GM12892 (cell line): Measurements from ENCODE around the gene SERPINA10. TPM values are rescaled to one million over a fixed set of nuclear protein-coding genes. Genes with fewer than 3 reads are reported as not detected.

Experiments
- DNase-seq: peaks from one replicate; pipeline ENCODE4 v3.0.0; 2011; ENCODE audit not compliant: insufficient read length
- FAIRE-seq: peaks from 2 replicates; lab custom pipeline; 2011; peaks lifted over from hg19 to GRCh38; lab: Jason Lieb, UNC
- POLR2A ChIP-seq: IDR thresholded peaks from 2 replicates; pipeline ENCODE4 v1.6.1; 2011; ENCODE audit warnings: low read depth, low read length, control low read depth
- POLR2AphosphoS5 ChIP-seq: IDR thresholded peaks from 2 replicates; pipeline ENCODE4 v1.6.1; 2011; ENCODE audit warnings: low read depth, low read length, control low read depth
- TAF1 ChIP-seq: IDR thresholded peaks from 2 replicates; pipeline ENCODE4 v1.6.1; 2011; ENCODE audit warnings: low read depth, mild to moderate bottlenecking, control low read depth, low read length, borderline replicate concordance
- polyA plus RNA-seq: library from polyadenylated mRNA; unstranded; fragments of >200 nt; gene quantifications from one replicate; pipeline ENCODE4 v1.2.1, GENCODE V29; 2012; ENCODE audit warnings: missing spikeins, inconsistent platforms; ENCODE audit not compliant: missing spikeins

The SERPINA10 gene, protein sequence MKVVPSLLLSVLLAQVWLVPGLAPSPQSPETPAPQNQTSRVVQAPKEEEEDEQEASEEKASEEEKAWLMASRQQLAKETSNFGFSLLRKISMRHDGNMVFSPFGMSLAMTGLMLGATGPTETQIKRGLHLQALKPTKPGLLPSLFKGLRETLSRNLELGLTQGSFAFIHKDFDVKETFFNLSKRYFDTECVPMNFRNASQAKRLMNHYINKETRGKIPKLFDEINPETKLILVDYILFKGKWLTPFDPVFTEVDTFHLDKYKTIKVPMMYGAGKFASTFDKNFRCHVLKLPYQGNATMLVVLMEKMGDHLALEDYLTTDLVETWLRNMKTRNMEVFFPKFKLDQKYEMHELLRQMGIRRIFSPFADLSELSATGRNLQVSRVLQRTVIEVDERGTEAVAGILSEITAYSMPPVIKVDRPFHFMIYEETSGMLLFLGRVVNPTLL
- not detected for polyA plus RNA-seq

DNA sequence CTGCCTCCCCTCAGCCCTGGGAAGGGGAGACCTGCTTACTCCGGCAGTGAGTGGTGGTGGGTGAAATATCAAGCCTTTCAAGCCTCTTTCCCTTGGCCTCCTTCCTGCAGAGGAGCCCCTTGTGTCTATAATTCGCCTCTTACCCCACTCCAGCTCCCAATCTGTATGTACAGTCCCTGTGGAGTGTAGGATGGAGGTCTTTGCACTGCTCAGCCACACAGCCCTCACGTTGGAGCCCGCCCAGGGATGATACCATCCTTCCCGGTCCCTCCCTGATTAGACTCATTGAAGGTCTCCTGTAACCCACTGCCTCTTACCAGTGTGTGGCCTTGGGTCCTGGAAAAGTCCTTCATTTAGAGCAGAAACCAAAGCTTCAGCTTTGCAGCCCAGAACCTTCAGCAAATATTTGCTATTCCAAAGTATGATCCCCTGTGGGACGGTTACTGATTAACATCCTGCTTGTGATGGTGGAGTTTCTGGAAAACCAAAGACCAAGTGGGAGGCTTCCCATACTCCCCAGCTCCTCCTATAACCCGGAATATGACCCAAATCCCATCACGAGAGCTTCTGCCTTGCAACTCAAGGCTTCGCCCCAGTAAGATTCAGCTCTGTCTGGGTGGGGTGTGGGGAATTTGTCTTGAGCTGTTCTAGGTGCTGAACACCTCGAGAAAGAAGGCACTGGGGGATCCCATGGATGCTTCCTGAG, at the start of gene SERPINA10:
Gene SERPINA10, minus strand, starts transcription at position 397 of the 706 bp plus-strand sequence. CDS start 2,675 bp downstream, outside the sequence.
- FAIRE-seq = no peak

DNA sequence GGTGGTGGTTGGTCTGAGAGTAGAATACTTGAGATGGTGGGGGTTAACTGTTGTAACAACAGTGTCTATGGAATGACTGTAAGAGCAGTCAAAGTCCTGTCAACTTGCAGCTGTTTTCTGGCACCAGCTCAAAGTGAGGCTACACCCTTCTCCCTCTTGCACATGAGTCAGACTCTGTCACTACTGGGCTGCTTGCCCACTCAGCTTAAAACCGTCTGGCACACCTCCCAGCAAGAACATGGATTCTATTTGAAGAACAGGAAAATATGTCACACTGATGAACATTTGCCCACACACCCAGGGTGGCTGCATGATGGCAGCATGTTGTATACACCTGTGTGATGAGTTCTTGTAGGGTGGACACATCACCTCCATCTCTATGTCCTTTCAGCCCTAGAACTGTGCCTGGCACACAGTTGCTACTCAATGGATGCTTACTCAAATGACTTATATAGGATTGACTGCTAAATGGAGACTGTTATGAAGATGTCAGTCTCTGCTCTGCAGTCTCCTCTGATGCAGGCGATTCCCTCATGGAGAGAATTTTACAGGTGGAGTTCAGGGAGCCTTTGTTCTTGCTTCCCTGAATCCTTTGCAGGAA, 49.4 kb upstream of the SERPINA10 start:
- no peak for FAIRE-seq
- TF ChIP-seq POLR2A = no peak
- TF ChIP-seq TAF1 = no peak
- TF ChIP-seq POLR2AphosphoS5 = no peak
- DNase-seq = no peak

More for the DNA sequence above, at the start of gene SERPINA10:
- DNase-seq = no peak
- TF ChIP-seq POLR2AphosphoS5 (no peak), POLR2A (no peak), TAF1 (no peak)

DNA sequence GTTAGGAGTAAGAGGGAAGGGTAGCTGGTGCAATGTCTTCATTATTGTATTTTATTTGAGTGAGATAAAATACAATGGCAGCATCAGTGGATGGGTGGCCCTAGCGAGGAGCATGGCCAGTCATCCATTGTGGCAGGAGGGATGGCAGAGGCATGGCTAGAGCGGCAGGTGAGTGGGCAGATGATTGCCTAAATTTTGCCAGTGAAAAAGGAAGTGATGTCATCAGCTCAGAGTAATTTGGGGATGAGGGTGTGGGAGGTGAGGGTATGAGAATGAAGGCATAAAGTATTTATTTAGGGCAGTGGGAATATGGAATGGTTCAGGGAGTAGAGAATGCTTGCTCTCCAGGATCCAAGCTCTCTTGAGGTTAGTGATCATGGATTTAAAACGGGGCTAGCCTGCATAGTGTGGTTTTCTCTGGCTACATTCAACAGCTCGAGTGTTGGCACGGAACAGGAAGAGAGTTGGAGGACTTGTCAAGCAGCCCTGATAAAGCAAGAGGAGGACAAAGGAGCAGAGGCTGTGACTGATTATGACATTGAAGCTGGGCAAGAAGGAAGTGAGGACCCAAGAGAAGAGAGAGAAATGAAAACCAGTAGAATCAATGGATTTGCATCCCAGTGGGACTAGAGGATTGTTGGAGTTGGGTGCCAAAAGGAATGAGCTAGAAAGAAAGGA, 48.7 kb upstream of the SERPINA10 start:
- DNase-seq = no peak
- no peak for TF ChIP-seq POLR2AphosphoS5
- TF ChIP-seq TAF1 = no peak
- no peak for TF ChIP-seq POLR2A
- FAIRE-seq = no peak

DNA sequence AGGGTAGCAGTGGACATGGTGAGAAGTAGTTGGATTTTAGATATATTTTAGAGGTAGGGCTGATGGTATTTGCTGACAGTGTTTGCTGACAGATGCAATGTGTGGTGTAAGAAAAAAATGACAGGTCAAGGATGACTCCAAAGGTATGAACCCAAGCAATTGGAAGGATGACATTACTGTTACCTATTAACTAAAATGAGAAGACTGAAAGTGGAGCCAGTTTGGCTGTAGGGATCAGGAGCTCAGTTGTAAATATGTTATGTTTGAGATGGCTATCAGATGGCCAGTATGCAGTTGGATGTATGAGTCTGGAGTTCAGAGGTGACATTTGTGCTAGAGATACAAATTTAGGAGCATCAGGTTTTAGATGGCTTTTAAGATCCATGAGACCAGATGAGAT, 47.5 kb upstream of the SERPINA10 start:
- FAIRE-seq = no peak
- no peak for DNase-seq
- TF ChIP-seq TAF1 (no peak), POLR2AphosphoS5 (no peak), POLR2A (no peak)

DNA sequence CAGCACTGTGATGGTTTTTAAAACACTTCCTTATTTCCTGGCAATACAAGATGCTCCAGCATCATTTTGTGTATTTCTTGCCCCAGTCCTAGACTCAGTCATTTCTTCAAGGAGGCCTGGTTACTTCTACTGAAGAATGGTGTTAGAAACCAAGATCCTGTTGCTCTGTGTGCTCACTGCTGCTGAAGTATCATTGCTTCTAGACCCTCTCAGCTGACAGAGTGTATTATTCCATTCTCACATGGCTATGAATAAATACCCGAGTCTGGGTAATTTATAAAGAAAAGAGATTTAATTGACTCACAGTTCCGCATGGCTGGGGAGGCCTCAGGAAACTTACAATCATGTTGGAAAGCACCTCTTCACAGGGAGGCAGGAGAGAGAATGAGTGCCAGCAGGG, 45.0 kb upstream of the SERPINA10 start:
- DNase-seq = no peak
- no peak for TF ChIP-seq TAF1
- no peak for TF ChIP-seq POLR2AphosphoS5
- no peak for TF ChIP-seq POLR2A
- no peak for FAIRE-seq

DNA sequence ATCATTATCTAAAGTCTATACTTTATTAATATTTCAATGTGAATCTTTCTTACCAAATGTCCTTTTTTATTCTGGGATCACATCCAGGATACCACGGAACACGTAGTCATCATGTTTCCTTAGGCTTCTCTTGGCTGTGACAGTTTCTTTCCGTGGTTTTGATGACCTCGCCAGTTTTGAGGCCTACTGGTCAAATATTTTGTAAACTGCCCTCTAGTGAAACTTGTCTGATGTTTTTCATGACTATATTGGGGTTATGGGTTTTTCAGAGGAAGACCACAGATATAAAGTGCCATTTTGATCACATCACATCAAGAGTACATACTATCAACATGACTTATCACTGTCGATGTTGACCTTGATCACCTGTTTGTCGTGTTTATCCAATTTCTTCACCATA, 44.2 kb upstream of the SERPINA10 start:
- FAIRE-seq = no peak
- no peak for DNase-seq
- no peak for TF ChIP-seq POLR2A
- TF ChIP-seq POLR2AphosphoS5 = no peak
- no peak for TF ChIP-seq TAF1

DNA sequence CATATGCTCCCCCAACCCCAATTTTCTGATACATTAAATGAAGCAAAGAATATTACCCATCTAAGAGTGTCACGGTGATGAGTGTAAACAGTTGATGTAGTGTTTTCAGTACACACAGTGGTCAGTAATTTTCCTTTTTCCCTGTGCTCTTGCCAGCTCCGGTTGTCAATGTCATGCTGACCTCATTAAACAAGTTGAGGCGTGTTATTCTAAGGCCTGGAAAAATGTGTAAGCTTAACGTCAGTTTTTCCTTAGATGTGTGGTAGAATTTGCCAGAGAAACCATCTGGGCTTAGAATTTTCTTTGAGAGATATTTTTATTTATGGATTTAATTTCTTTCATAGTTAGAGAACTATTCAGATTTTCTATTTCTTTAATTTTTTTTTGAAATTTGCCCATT, 41.8 kb upstream of the SERPINA10 start:
- DNase-seq (no peak), FAIRE-seq (no peak)
- TF ChIP-seq TAF1 (no peak), POLR2AphosphoS5 (no peak), POLR2A (no peak)

DNA sequence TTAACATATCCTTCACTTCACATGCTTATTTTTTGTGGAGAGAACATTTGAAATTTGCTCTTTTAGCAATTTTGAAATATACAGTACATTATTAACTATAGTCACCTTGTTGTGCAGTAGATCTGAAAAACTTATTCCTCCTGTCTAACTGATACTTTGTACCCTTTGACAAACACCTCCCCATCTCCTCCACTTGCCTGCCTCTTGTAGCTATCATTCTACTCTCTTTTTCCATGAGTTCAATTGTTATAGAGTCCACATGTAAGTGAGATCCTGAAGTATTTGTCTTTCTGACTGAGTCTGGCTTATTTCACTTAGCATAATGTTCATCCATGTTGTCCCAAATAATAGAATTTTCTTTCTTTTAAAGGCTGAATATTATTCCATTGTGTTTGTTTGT, 39.5 kb upstream of the SERPINA10 start:
- no peak for FAIRE-seq
- TF ChIP-seq POLR2AphosphoS5 (no peak), POLR2A (no peak), TAF1 (no peak)

DNA sequence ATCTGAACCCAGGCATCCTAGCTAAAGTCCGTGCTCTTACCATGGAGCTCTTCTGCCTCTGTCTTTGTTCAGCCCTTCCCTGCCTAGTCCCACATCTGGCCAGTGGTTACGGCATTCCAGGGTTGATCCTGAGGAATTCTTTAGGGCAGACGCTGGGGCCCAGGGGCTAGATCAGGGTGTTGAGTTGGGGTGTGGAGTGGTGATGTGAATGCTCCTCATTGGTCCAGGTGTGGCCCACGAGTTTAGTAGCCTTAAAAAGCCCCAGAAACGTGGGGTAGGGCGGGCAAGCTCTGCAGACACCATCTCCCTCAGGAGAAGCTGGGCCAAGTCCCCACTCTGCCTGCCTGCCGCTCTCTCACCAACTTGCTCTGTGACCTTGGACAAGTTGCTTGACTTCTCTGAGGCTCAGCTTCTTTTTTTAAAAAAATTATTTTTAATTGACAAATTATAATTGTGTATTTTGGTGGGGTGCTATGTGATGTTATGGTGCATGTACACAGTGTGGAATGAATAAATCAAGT, 39.1 kb upstream of the SERPINA10 start:
- TF ChIP-seq POLR2AphosphoS5 = no peak
- no peak for TF ChIP-seq POLR2A
- FAIRE-seq (no peak), DNase-seq (no peak)

More for the DNA sequence above, 39.5 kb upstream of the SERPINA10 start:
- no peak for DNase-seq

DNA sequence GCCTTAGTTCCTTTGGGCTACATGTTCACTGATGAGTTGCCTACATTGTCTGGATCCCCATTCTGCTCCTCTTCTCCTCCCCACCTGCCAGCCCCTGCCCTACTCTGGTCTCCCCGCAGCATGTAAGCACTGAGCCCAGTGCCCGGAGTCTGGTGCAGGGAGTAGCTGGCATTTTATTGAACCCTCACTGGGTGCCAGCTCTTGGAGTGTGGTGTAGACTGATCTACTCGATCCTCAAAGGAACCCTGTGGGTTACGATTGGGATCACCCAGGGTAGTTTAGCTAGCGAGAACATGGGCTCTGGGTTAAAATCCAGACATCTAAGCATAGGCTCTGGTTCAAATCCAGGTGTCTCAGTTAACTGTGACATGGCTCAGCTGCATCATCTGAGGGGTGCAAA, 38.4 kb upstream of the SERPINA10 start:
- TF ChIP-seq TAF1 (no peak), POLR2A (no peak), POLR2AphosphoS5 (no peak)
- no peak for FAIRE-seq

More for the DNA sequence above, 38.4 kb upstream of the SERPINA10 start:
- DNase-seq = no peak
